GM12878 (cell line): ENCODE measurements around the gene SPTBN1. TPM values are rescaled to one million over a fixed set of nuclear protein-coding genes. Genes with fewer than 3 reads are reported as not detected.

Experiments used
- ATF2 ChIP-seq: IDR thresholded peaks from 2 replicates; pipeline ENCODE4 v1.6.1; 2012; ENCODE audit warnings: low read length, inconsistent platforms
- CEBPZ ChIP-seq: fragments of 150-350 bp; IDR thresholded peaks from 2 replicates; pipeline ENCODE4 v1.6.1; 2016; ENCODE audit warnings: low read depth, low read length
- CHD1 ChIP-seq: IDR thresholded peaks from 2 replicates; pipeline ENCODE4 v1.6.1; 2012; ENCODE audit warnings: low read depth, low read length, improper control_type of control experiment
- EED ChIP-seq: sonication (generic); IDR thresholded peaks from 2 replicates; pipeline ENCODE4 v1.6.1; 2016; ENCODE audit warnings: antibody characterized with exemption, low read depth
- IRF5 ChIP-seq: fragments of 450-650 bp; IDR thresholded peaks from 2 replicates; pipeline ENCODE4 v1.6.1; 2017; ENCODE audit warnings: borderline replicate concordance
- PKNOX1 ChIP-seq: fragments of 450-650 bp; IDR thresholded peaks from 2 replicates; pipeline ENCODE4 v1.6.1; 2016; ENCODE audit warnings: mild to moderate bottlenecking
- RUNX3 ChIP-seq: IDR thresholded peaks from 2 replicates; pipeline ENCODE4 v1.6.1; 2012; ENCODE audit warnings: low read length, inconsistent platforms
- polyA plus RNA-seq, 11 experiments: library from polyadenylated mRNA; depleted of rRNA in 4 of 11; unstranded in 6 of 11; stranded (reverse) in 5 of 11; fragments of >200 nt; fragmentation: Nextera tagmentation in 4 of 11; fragmentation: Illumina TruSeq in 1 of 11; extraction: Ambion mirVana in 4 of 11; extraction: Trizol in 1 of 11; gene quantifications; 1 replicate in 1 of 11; 2 replicates in 10 of 11; pipeline versions ENCODE4 v1.2.1 to v1.2.3, GENCODE V29; 2011 to 2016; ENCODE audit warnings: inconsistent platforms in 2 of 11, missing spikeins in 2 of 11, low read depth in 1 of 11
- total RNA-seq, 4 experiments: library from RNA; depleted of rRNA in 3 of 4; stranded (reverse); fragments of >200 nt in 3 of 4; fragmentation: Illumina TruSeq in 1 of 4; extraction: Trizol in 1 of 4; gene quantifications; 2 replicates each; pipeline versions ENCODE4 v1.2.1 to v1.2.3, GENCODE V29; 2013 to 2021

The SPTBN1 gene
- total and polyA plus RNA-seq, 10 of the 15 experiments (the other 5 are each of a cell fraction or from before 2014, with no cell fraction given) = 20.6 to 154 (median 76.7) TPM

- TF ChIP-seq IRF5 = no peak
- no peak for TF ChIP-seq CHD1
- TF ChIP-seq ATF2 = no peak
- no peak for TF ChIP-seq CEBPZ
- peak; percentile 35; the same call in 1 of the 2 replicates for TF ChIP-seq PKNOX1
- TF ChIP-seq RUNX3 = peak; percentile 28; the same call in 1 of the 2 replicates
- TF ChIP-seq EED = no peak
Observed at GRCh38 chr2:54556621-54557121, 100.5 kb downstream of the SPTBN1 start (continued).
